ENCODE data around the gene PAFAH1B1. TPM values are rescaled to one million over a fixed set of nuclear protein-coding genes. Genes with fewer than 3 reads are reported as not detected.

Gene PAFAH1B1
- total and polyA plus RNA-seq, 2 experiments from 2014 or later = 69.9 to 71.7 TPM

- TF ChIP-seq, protein P1, sequence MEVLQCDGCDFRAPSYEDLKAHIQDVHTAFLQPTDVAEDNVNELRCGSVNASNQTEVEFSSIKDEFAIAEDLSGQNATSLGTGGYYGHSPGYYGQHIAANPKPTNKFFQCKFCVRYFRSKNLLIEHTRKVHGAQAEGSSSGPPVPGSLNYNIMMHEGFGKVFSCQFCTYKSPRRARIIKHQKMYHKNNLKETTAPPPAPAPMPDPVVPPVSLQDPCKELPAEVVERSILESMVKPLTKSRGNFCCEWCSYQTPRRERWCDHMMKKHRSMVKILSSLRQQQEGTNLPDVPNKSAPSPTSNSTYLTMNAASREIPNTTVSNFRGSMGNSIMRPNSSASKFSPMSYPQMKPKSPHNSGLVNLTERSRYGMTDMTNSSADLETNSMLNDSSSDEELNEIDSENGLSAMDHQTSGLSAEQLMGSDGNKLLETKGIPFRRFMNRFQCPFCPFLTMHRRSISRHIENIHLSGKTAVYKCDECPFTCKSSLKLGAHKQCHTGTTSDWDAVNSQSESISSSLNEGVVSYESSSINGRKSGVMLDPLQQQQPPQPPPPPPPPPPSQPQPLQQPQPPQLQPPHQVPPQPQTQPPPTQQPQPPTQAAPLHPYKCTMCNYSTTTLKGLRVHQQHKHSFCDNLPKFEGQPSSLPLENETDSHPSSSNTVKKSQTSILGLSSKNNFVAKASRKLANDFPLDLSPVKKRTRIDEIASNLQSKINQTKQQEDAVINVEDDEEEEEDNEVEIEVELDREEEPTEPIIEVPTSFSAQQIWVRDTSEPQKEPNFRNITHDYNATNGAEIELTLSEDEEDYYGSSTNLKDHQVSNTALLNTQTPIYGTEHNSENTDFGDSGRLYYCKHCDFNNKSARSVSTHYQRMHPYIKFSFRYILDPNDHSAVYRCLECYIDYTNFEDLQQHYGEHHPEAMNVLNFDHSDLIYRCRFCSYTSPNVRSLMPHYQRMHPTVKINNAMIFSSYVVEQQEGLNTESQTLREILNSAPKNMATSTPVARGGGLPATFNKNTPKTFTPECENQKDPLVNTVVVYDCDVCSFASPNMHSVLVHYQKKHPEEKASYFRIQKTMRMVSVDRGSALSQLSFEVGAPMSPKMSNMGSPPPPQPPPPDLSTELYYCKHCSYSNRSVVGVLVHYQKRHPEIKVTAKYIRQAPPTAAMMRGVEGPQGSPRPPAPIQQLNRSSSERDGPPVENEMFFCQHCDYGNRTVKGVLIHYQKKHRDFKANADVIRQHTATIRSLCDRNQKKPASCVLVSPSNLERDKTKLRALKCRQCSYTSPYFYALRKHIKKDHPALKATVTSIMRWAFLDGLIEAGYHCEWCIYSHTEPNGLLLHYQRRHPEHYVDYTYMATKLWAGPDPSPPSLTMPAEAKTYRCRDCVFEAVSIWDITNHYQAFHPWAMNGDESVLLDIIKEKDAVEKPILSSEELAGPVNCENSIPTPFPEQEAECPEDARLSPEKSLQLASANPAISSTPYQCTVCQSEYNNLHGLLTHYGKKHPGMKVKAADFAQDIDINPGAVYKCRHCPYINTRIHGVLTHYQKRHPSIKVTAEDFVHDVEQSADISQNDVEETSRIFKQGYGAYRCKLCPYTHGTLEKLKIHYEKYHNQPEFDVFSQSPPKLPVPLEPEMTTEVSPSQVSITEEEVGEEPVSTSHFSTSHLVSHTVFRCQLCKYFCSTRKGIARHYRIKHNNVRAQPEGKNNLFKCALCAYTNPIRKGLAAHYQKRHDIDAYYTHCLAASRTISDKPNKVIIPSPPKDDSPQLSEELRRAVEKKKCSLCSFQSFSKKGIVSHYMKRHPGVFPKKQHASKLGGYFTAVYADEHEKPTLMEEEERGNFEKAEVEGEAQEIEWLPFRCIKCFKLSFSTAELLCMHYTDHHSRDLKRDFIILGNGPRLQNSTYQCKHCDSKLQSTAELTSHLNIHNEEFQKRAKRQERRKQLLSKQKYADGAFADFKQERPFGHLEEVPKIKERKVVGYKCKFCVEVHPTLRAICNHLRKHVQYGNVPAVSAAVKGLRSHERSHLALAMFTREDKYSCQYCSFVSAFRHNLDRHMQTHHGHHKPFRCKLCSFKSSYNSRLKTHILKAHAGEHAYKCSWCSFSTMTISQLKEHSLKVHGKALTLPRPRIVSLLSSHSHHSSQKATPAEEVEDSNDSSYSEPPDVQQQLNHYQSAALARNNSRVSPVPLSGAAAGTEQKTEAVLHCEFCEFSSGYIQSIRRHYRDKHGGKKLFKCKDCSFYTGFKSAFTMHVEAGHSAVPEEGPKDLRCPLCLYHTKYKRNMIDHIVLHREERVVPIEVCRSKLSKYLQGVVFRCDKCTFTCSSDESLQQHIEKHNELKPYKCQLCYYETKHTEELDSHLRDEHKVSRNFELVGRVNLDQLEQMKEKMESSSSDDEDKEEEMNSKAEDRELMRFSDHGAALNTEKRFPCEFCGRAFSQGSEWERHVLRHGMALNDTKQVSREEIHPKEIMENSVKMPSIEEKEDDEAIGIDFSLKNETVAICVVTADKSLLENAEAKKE (CRISPR knock-in tag; IDR thresholded peaks at IDR 0.05) = no peak
These were observed 27.4 kb upstream of the PAFAH1B1 start (continued) for GRCh38 chr17:2566056-2566455.

GRCh38 chr17:2571523-2572303 is 21.7 kb upstream of the PAFAH1B1 start:
- peaks cover 3% of the 10 kb centered on the region; the same call in 1 of the 3 replicates for H3K9me3 Mint-ChIP-seq
- Histone ChIP-seq H3F3A (replicated peaks; ENCODE audit: low read depth) (0 out of 2 replicates have a peak, but pooled peaks cover 2% of the 10 kb centered on the region), H3K9me2 (ENCODE audit: insufficient read depth) (no peaks in the 10 kb centered on the region), H2AFZ (no peak overlapping the region), H3K27me3 (ENCODE audit: insufficient read depth) (no peaks in the 10 kb centered on the region), H3K4me2 (no peak overlapping the region), H4K20me1 (replicated peaks; ENCODE audit: insufficient read depth) (no peaks in the 10 kb centered on the region), H3K4me1 (ENCODE audit: insufficient read depth) (no peaks in the 10 kb centered on the region), H3K79me2 (replicated peaks; ENCODE audit: insufficient read depth) (no peaks in the 10 kb centered on the region), H3K36me3 (ENCODE audit: insufficient read depth) (no peaks in the 10 kb centered on the region), H3K4me3 (no peak overlapping the region), H3K27ac (ENCODE audit: low read depth) (no peak overlapping the region)
- no peak overlapping the region for H3K4me3 Mint-ChIP-seq
- DNase-seq (ENCODE audit: low spot score) (no peak), ATAC-seq (no peak)
- no peaks in the 10 kb centered on the region for H3K36me3 Mint-ChIP-seq (ENCODE audit: low read depth)
- H3K27ac Mint-ChIP-seq = no peak overlapping the region
- H3K27me3 Mint-ChIP-seq (ENCODE audit: insufficient read depth, low read depth, poor library complexity) = peaks cover 7% of the 10 kb centered on the region
- no peaks in the 10 kb centered on the region for H3K4me1 Mint-ChIP-seq
- no peak for TF ChIP-seq JUNB (IDR thresholded peaks at IDR 0.05; ENCODE audit: unreplicated experiment)
- TF ChIP-seq ZNF114 (CRISPR knock-in tag; IDR thresholded peaks at IDR 0.05) = no peak
- TF ChIP-seq, protein P1 (CRISPR knock-in tag; IDR thresholded peaks at IDR 0.05) = no peak
- TF ChIP-seq CREB1 (CRISPR knock-in tag; IDR thresholded peaks at IDR 0.05; ENCODE audit: low read depth) = no peak
- TF ChIP-seq POLR2AphosphoS5 (IDR thresholded peaks at IDR 0.05; ENCODE audit: low read depth) = no peak
- no peak for TF ChIP-seq NANOG (IDR thresholded peaks at IDR 0.05; ENCODE audit: borderline replicate concordance)

Data from GM23338 (cell line).